ENCODE data around the gene COPS9.

COPS9 gene

GRCh38 chr2:240086563-240086962 is 49.5 kb downstream of the COPS9 start:
- DNase-seq (ENCODE audit: low read depth) = no peak
- no peak for TF ChIP-seq CTCF (IDR thresholded peaks at IDR 0.05; ENCODE audit: insufficient read depth, low read depth, low read length, missing control alignments)
- H3K4me3 ChIP-seq (ENCODE audit: low read depth, low read length) = no peak overlapping the region
